AG09319 (cell line): ENCODE results near the gene F2RL1.
A peak's percentile ranks its signal among the peaks of the same experiment; 100 is the strongest.

Experiments used
- DNase-seq: peaks from one replicate; pipeline ENCODE4 v3.0.0-alpha.2; 2010; ENCODE audit warnings: low read depth; ENCODE audit errors: extremely low read depth
- CTCF ChIP-seq: IDR thresholded peaks from 2 replicates; pipeline ENCODE4 v1.5.1; 2011; ENCODE audit warnings: low read depth, mild to moderate bottlenecking, inconsistent platforms, low read length, moderate library complexity

Gene F2RL1

GRCh38 chr5:76800579-76800978 lies 18.3 kb upstream of the F2RL1 start:
- TF ChIP-seq CTCF = no peak
- no peak for DNase-seq

GRCh38 chr5:76801159-76801802 lies 17.5 kb upstream of the F2RL1 start:
- DNase-seq = peak; percentile 40
- no peak for TF ChIP-seq CTCF

- no peak for DNase-seq
- TF ChIP-seq CTCF = no peak
Measured at GRCh38 chr5:76801803-76802195, 17.0 kb upstream of the F2RL1 start.

- TF ChIP-seq CTCF = no peak
- no peak for DNase-seq
Measured at GRCh38 chr5:76804266-76804665, 14.6 kb upstream of the F2RL1 start.

- DNase-seq = no peak
Measured at GRCh38 chr5:76805821-76806505, 12.9 kb upstream of the F2RL1 start.

GRCh38 chr5:76807296-76807695 lies 11.5 kb upstream of the F2RL1 start:
- no peak for TF ChIP-seq CTCF
- no peak for DNase-seq

More at GRCh38 chr5:76805821-76806505, 12.9 kb upstream of the F2RL1 start:
- TF ChIP-seq CTCF = no peak

- no peak for DNase-seq
- TF ChIP-seq CTCF = no peak
Measured at GRCh38 chr5:76808141-76808691, 10.6 kb upstream of the F2RL1 start.
